Measurements from ENCODE around the gene PPP1R37.

GRCh38 chr19:45164577-45165335 is 71.8 kb downstream of the PPP1R37 start:
- TF ChIP-seq POLR2AphosphoS5 (IDR thresholded peaks at IDR 0.05; ENCODE audit: insufficient read depth, low read depth, low read length), result no peak
- TF ChIP-seq POLR2A (IDR thresholded peaks at IDR 0.05; ENCODE audit: low read depth, low read length), result no peak
- TF ChIP-seq, protein P1, sequence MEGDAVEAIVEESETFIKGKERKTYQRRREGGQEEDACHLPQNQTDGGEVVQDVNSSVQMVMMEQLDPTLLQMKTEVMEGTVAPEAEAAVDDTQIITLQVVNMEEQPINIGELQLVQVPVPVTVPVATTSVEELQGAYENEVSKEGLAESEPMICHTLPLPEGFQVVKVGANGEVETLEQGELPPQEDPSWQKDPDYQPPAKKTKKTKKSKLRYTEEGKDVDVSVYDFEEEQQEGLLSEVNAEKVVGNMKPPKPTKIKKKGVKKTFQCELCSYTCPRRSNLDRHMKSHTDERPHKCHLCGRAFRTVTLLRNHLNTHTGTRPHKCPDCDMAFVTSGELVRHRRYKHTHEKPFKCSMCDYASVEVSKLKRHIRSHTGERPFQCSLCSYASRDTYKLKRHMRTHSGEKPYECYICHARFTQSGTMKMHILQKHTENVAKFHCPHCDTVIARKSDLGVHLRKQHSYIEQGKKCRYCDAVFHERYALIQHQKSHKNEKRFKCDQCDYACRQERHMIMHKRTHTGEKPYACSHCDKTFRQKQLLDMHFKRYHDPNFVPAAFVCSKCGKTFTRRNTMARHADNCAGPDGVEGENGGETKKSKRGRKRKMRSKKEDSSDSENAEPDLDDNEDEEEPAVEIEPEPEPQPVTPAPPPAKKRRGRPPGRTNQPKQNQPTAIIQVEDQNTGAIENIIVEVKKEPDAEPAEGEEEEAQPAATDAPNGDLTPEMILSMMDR (IDR thresholded peaks at IDR 0.05; ENCODE audit: extremely low read depth in 1 of 2, insufficient read depth in 1 of 2, low read depth in 1 of 2, low read length in 2 of 2), result peak in 1 of 2 donors; percentile 4
- TF ChIP-seq, protein P2, sequence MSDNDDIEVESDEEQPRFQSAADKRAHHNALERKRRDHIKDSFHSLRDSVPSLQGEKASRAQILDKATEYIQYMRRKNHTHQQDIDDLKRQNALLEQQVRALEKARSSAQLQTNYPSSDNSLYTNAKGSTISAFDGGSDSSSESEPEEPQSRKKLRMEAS (IDR thresholded peaks at IDR 0.05; ENCODE audit: insufficient read depth, insufficient read length), result no peak
- no peak for TF ChIP-seq JUN (IDR thresholded peaks at IDR 0.05; ENCODE audit: borderline replicate concordance, insufficient read depth, insufficient read length, low read depth)
- no peak for TF ChIP-seq EZH2 (IDR thresholded peaks at IDR 0.05; ENCODE audit: borderline replicate concordance, low read depth, low read length, severe bottlenecking)

All from endothelial cell of umbilical vein (primary cell).